Subcutaneous adipose tissue (tissue), 4 donors: ENCODE data around the gene FRAS1. TPM values are rescaled to one million over a fixed set of nuclear protein-coding genes. Genes with fewer than 3 reads are reported as not detected.

Experiments
- CTCF ChIP-seq: fragments of 450-650 bp; IDR thresholded peaks from one replicate; pipeline ENCODE4 v1.5.1; 2016; ENCODE audit warnings: low read depth, mild to moderate bottlenecking, control low read depth, antibody characterized with exemption, moderate library complexity
- total RNA-seq, 4 donors: library from RNA; depleted of rRNA; stranded (reverse); fragments of >200 nt; gene quantifications; one replicate each; pipeline ENCODE4 v1.1.0, GENCODE V29; 2016

The FRAS1 gene
- total RNA-seq, 4 donors from 2014 or later = 2.2 to 6.0 (median 3.6) TPM

DNA sequence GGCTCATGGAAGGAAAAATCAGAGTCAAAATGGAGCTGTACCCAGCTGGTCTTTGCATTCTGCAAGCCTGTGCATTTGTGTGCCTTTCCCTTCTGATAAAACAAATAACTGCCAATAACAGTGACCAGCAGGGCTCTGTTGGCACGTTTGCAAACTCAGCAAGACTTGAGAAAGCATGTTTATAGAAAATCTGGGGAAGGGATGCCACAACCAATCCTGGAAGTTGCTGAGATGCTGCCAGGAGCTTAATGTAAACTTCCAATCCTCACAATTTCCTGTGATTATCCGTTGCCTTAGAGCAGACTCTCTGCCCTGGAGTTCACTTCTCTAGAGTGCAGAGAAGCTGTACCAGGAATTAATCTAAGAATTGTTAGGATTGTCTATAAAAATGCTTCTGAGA, 487.6 kb downstream of the FRAS1 start:
- TF ChIP-seq CTCF = no peak

DNA sequence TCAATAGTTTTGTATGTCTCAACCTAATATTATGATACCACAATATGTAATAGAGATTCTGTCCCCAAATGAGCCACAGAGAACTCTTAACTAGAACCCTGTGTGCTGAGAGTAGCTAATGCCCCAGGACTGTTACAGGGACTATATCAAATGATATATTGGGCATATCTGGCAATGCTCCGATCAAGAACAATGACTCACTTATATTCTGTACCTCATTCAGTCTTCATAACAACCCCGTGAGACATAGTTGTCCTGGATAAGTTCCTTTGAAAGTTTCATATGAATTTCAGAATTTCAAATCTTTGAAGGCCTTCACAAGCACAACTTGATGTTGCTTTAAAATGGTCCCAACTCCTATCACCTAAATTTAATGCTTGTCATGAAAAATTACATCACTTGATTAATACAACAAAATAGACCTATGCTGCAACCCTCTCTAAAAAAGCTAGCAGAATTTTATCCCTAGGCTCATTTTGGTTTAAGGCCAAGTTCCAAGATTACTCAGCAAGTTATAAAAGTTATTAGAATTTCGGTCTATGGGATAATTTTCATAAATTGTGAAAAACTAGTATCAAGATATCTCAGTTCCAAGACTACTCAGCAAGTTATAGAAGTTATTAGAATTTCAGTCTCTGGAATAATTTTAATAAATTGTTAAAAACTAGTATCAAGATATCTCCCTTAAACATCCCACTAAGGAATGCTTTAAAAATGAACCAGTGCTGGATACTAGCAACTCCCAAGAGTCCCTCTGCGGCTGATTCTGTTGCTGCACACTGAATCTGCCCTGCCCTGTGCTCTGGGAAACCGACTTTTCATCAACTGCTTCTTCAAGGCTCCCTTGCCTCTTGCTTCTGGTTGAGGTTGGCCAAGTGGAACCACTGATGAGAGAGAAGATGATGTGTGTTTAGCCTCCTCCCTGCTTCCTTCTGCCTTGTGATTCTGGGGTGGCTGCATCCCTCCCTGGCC, 488.4 kb downstream of the FRAS1 start:
- no peak for TF ChIP-seq CTCF

DNA sequence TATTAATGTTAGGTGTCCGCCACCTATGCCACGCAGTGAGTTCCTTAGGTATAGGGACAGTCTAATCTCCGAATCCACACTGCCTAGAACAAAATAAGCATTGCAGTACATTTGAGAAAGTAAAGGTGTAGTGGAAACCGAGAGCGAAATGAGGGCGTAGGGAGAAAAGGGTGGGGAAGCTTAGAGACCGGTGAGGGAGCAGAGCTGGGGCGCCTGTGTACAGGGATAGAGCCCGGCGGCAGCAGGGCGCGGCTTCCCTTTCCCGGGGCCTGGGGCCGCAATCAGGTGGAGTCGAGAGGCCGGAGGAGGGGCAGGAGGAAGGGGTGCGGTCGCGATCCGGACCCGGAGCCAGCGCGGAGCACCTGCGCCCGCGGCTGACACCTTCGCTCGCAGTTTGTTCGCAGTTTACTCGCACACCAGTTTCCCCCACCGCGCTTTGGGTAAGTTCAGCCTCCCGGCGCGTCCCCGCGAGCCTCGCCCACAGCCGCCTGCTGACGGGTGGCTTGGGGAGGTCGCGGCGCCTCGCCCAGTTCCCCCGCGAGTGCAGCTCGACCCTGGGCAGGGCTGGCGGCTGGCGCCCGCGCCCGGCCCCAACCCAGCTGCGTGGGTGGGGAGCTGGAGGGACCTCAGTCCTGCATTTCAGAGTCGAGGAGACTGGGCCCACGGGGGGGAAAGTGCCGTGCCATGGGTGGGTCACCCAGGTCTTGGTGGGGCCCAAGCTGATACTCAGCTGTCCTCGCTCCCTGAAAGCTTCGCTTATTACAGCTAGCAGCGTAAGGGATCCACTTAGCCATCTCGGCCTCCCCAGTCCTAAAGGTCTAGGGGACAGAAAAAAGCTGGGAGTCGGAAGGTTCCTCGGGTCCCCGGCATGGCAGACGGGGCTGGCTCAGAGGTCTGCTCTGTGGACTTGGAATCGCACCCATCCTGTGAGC, 494.6 kb downstream of the FRAS1 start, which contains the start of gene ANXA3:
ANXA3 (plus strand) TSS at position 351 of the 932 bp plus-strand sequence. CDS start 2,704 bp downstream, outside the sequence.
- TF ChIP-seq CTCF = no peak

DNA sequence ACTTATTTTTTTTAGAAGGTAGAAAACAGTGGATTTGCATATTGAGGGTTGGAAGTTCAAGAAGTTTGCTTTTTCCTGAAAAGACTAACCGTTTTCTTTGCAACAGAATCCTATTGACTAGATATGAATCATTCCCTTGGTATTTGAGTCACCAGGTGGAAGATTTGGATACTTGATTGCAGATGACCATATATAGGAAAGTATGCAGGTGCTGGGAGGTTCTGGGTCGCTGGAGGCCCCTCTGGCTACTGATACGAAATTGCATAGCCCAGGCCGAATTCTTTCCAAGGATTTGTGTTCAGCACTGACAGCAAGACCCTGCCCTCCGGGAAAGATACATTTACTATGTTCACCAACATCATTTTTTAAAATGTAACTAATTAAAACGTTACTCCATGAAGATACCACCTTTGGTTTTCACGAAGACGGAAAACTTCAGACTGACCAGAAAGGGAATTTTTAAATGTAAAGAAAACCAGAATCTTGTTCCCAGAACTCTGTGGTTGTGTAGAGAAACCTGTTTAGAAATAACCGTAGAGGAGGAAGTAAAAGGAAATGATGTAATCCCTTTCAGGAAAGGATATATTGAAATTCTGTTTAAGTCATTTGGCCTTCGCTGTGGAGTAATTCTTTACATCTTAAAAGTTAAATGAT, 495.4 kb downstream of the FRAS1 start:
- TF ChIP-seq CTCF = no peak

DNA sequence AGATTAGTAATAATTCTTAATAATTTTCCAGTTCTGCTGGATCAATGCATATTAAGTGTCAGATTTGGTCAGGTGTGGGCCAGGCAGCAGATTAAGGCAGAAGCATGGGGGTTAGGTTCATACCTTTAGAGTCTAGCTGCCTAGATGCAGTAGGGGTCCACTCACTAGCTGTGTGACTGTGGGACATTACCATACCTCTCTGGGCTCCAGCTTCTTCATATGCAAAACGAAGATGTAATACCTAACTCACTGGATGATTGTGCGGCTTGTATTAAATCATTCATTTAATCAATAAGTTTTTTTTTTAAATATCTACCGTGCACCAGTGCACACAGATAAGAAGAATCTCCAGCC, 495.9 kb downstream of the FRAS1 start:
- no peak for TF ChIP-seq CTCF

DNA sequence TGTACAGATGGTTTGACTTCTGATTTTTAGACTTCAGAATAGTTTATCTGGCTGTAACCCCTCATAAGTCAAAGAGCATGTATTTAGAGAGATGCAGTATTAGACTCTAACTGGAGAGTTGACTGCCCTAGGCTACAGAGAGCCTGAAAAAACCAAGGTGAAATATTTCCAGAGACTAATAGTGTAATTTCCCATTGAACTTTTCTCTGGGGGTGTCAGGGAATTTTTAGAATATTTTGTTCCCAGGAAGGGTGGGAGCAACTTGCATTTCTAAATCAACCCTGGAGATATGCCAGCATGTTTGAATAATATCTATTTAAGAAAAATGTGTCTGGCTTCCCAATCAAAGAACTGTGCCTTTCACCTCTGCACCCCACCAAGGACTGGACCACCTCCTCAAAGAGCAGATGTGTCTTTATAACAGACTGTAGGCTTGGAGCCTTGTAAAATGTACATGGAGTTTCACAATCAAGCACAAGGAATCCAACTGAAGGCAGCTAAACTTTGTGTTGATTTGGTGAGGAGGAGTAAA, 496.5 kb downstream of the FRAS1 start:
- no peak for TF ChIP-seq CTCF
